GM19238 (cell line): Measurements from ENCODE around the gene IKBKG.
"Not testable (repeated sequence)": the region's sequence is repeated elsewhere in the genome, so short reads cannot be mapped to it uniquely, and the experiment has no call there.

ENCODE experiments used
- DNase-seq: peaks from one replicate; pipeline ENCODE4 v3.0.0; 2011; ENCODE audit warnings: low spot score; ENCODE audit not compliant: insufficient read length

Gene IKBKG

GRCh38 chrX:154552112-154552806, 4.8 kb downstream of the IKBKG start:
- not testable (repeated sequence) for DNase-seq

- DNase-seq = not testable (repeated sequence)
These were observed 10.8 kb downstream of the IKBKG start for GRCh38 chrX:154558060-154558690.

- DNase-seq = not testable (repeated sequence)
These were observed 11.5 kb downstream of the IKBKG start for GRCh38 chrX:154558896-154559295.

- DNase-seq = not testable (repeated sequence)
These were observed 12.9 kb downstream of the IKBKG start for GRCh38 chrX:154560326-154560725.

- DNase-seq = not testable (repeated sequence)
These were observed 14.9 kb downstream of the IKBKG start for GRCh38 chrX:154562295-154562694.

- not testable (repeated sequence) for DNase-seq
These were observed 22.9 kb downstream of the IKBKG start for GRCh38 chrX:154570361-154570760.

- not testable (repeated sequence) for DNase-seq
These were observed 25.6 kb downstream of the IKBKG start for GRCh38 chrX:154573061-154573460.

GRCh38 chrX:154575076-154575475, 27.7 kb downstream of the IKBKG start:
- DNase-seq = not testable (repeated sequence)

GRCh38 chrX:154582994-154583393, 35.6 kb downstream of the IKBKG start:
- DNase-seq = not testable (repeated sequence)

GRCh38 chrX:154584585-154585183, 37.3 kb downstream of the IKBKG start, which contains the start of gene CTAG1A:
TSS of gene CTAG1A (plus strand) at chrX:154585133. CDS start at chrX:154585207, 74 bp downstream.
- not testable (repeated sequence) for DNase-seq

GRCh38 chrX:154590415-154590814, 43.0 kb downstream of the IKBKG start:
- DNase-seq = not testable (repeated sequence)

- DNase-seq = no peak
These were observed 45.1 kb downstream of the IKBKG start for GRCh38 chrX:154592505-154592904.

GRCh38 chrX:154593201-154593600, 45.8 kb downstream of the IKBKG start:
- DNase-seq = no peak

- DNase-seq = no peak
These were observed 47.1 kb downstream of the IKBKG start for GRCh38 chrX:154594491-154594890.

- no peak for DNase-seq
These were observed 48.3 kb downstream of the IKBKG start for GRCh38 chrX:154595559-154596249.

GRCh38 chrX:154596290-154596929, 49.0 kb downstream of the IKBKG start:
- DNase-seq = no peak

GRCh38 chrX:154597221-154597620, 49.8 kb downstream of the IKBKG start:
- no peak for DNase-seq

- DNase-seq = no peak
These were observed 51.2 kb downstream of the IKBKG start for GRCh38 chrX:154598656-154599055.

- DNase-seq = no peak
These were observed 52.1 kb downstream of the IKBKG start for GRCh38 chrX:154599531-154599930.

GRCh38 chrX:154600759-154601374, 53.4 kb downstream of the IKBKG start:
- no peak for DNase-seq

- DNase-seq = no peak
These were observed 54.8 kb downstream of the IKBKG start for GRCh38 chrX:154602226-154602625.
